Keratinocyte (primary cell): ENCODE results near the gene MOB2. TPM values are rescaled to one million over a fixed set of nuclear protein-coding genes. Genes with fewer than 3 reads are reported as not detected.
A peak's percentile ranks its signal among the peaks of the same experiment; 100 is the strongest.

Experiments used
- DNase-seq: peaks from one replicate; pipeline ENCODE4 v3.0.0-alpha.2; 2011; ENCODE audit warnings: low read depth, missing footprints, low spot score
- FAIRE-seq: peaks from 2 replicates; lab custom pipeline; 2011; peaks lifted over from hg19 to GRCh38; lab: Jason Lieb, UNC
- H2AFZ ChIP-seq: 2 replicates; pipeline ENCODE4 v1.6.0; 2012; ENCODE audit warnings: low read length, control low read depth, inconsistent platforms; ENCODE audit not compliant: control insufficient read depth
- H3K27ac ChIP-seq: 2 replicates; pipeline ENCODE4 v1.5.1; 2011; ENCODE audit warnings: low read length; ENCODE audit not compliant: control insufficient read depth, insufficient read depth
- H3K27me3 ChIP-seq: 3 replicates; pipeline ENCODE4 v1.6.0; 2011; ENCODE audit warnings: low read length; ENCODE audit not compliant: control insufficient read depth, insufficient read depth; ENCODE audit errors: extremely low read depth
- H3K36me3 ChIP-seq, 2 experiments: 2 replicates in 1 of 2; 3 replicates in 1 of 2; pipeline ENCODE4 v1.5.1; 2011; ENCODE audit warnings: low read length in 2 of 2, mild to moderate bottlenecking in 1 of 2; ENCODE audit not compliant: control insufficient read depth in 2 of 2, insufficient read depth in 2 of 2; ENCODE audit errors: extremely low read depth in 1 of 2
- H3K4me1 ChIP-seq: 3 replicates; pipeline ENCODE4 v1.5.1; 2011; ENCODE audit warnings: low read length; ENCODE audit not compliant: control insufficient read depth, insufficient read depth; ENCODE audit errors: extremely low read depth
- H3K4me2 ChIP-seq: 3 replicates; pipeline ENCODE4 v1.6.0; 2011; ENCODE audit warnings: low read depth, low read length; ENCODE audit not compliant: control insufficient read depth, insufficient read depth; ENCODE audit errors: extremely low read depth
- H3K4me3 ChIP-seq, 3 experiments: fragments of 200-600 bp in 1 of 3; sonication (generic) in 1 of 3; 2 replicates in 2 of 3; 3 replicates in 1 of 3; pipeline ENCODE4 v1.5.1; 2011 to 2016; ENCODE audit warnings: low read length in 3 of 3, mild to moderate bottlenecking in 3 of 3, control low read depth in 2 of 3, inconsistent platforms in 1 of 3, low read depth in 1 of 3, mixed read lengths in 1 of 3, mixed run types in 1 of 3, moderate library complexity in 1 of 3; ENCODE audit not compliant: control insufficient read depth in 2 of 3, insufficient read depth in 2 of 3; ENCODE audit errors: extremely low read depth in 1 of 3
- H3K79me2 ChIP-seq: 2 replicates; pipeline ENCODE4 v1.6.0; 2012; ENCODE audit warnings: low read length; ENCODE audit not compliant: control insufficient read depth, insufficient read depth
- H3K9ac ChIP-seq: 3 replicates; pipeline ENCODE4 v1.6.0; 2011; ENCODE audit warnings: low read length; ENCODE audit not compliant: control insufficient read depth, insufficient read depth; ENCODE audit errors: extremely low read depth
- H3K9me1 ChIP-seq: 3 replicates; pipeline ENCODE4 v1.6.0; 2011; ENCODE audit warnings: low read length; ENCODE audit not compliant: control insufficient read depth, insufficient read depth; ENCODE audit errors: extremely low read depth
- H3K9me3 ChIP-seq: 2 replicates; pipeline ENCODE4 v1.5.1; 2012; ENCODE audit warnings: low read depth, low read length; ENCODE audit not compliant: control insufficient read depth
- H4K20me1 ChIP-seq: 3 replicates; pipeline ENCODE4 v1.6.0; 2011; ENCODE audit warnings: low read length; ENCODE audit not compliant: control insufficient read depth, insufficient read depth; ENCODE audit errors: extremely low read depth
- CTCF ChIP-seq, 3 experiments: IDR thresholded peaks in 1 of 3; conservative IDR thresholded peaks in 1 of 3; optimal IDR thresholded peaks in 1 of 3; 2 replicates in 2 of 3; 3 replicates in 1 of 3; pipeline versions ENCODE3 to v1.5.1; 2011; ENCODE audit warnings: low read length in 3 of 3, mild to moderate bottlenecking in 3 of 3, moderate library complexity in 2 of 3, control low read depth in 1 of 3, inconsistent platforms in 1 of 3; ENCODE audit not compliant: insufficient read depth in 2 of 3; ENCODE audit errors: extremely low read depth in 1 of 3
- EZH2 ChIP-seq: IDR thresholded peaks from one replicate; pipeline ENCODE4 v1.6.1; 2012; ENCODE audit warnings: inconsistent platforms, mild to moderate bottlenecking, low read length, moderate library complexity
- dilution Hi-C: fragments of 300-500 bp; cut with MboI; formaldehyde crosslinking; loops from one replicate; pipeline ENCODE4 v1.7.0; 2020; ENCODE audit warnings: low sequenced_read_pairs; ENCODE audit not compliant: extremely low pct_ligation_motif_present
- polyA plus RNA-seq, 5 experiments: library from polyadenylated mRNA; depleted of rRNA in 3 of 5; stranded (reverse) in 3 of 5; stranded (forward) in 1 of 5; unstranded in 1 of 5; fragments of >200 nt; gene quantifications; 1 replicate in 1 of 5; 2 replicates in 3 of 5; 3 replicates in 1 of 5; pipeline versions ENCODE4 v1.2.1 to v1.2.3, GENCODE V29; 2011 to 2012; ENCODE audit warnings: missing spikeins in 2 of 5, low read depth in 1 of 5, low replicate concordance in 1 of 5

Gene MOB2
- polyA plus RNA-seq, 1 donor (not counting 4 experiments of a cell fraction or from before 2014, with no cell fraction given): 37.7 TPM

DNA sequence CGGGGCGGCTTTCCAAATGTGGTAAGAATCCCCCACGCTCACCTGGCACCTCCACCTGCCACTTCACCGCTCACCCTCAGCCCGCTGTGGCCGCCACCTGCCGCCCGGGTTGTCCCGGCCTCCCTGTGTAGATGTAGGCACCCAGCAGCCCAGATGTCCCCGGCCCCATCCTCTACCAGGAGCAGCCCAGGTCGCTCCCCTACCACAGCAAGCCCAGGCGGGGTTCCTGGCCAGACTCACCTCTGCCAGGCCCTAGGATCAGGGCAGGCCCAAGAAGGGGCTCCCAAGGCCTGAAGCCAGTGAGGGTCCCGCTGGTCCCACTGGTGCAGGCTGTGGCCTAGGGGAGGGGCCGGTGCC lies 27.4 kb downstream of the MOB2 start:
- no peak overlapping the region for H3K9ac ChIP-seq
- dilution Hi-C loops: no loop called here
- no peaks in the 10 kb centered on the region for H3K36me3 ChIP-seq
- peaks cover 5% of the 10 kb centered on the region for H3K27me3 ChIP-seq
- no peaks in the 10 kb centered on the region for H4K20me1 ChIP-seq
- no peak overlapping the region for H2AFZ ChIP-seq
- TF ChIP-seq CTCF (optimal IDR thresholded peaks at IDR 0.05 in 1 of 3, IDR thresholded peaks at IDR 0.05 in 1 of 3, conservative IDR thresholded peaks at IDR 0.05 in 1 of 3; ENCODE audit: extremely low read depth in 1 of 3, insufficient read depth in 2 of 3, low read length in 3 of 3): no peak
- no peak for TF ChIP-seq EZH2
- H3K4me2 ChIP-seq: no peak overlapping the region
- no peak overlapping the region for H3K4me3 ChIP-seq
- H3K4me1 ChIP-seq: no peaks in the 10 kb centered on the region
- H3K27ac ChIP-seq: no peak overlapping the region
- no peaks in the 10 kb centered on the region for H3K9me1 ChIP-seq
- FAIRE-seq: no peak
- DNase-seq: no peak
- H3K79me2 ChIP-seq: no peaks in the 10 kb centered on the region
- H3K9me3 ChIP-seq: no peaks in the 10 kb centered on the region

DNA sequence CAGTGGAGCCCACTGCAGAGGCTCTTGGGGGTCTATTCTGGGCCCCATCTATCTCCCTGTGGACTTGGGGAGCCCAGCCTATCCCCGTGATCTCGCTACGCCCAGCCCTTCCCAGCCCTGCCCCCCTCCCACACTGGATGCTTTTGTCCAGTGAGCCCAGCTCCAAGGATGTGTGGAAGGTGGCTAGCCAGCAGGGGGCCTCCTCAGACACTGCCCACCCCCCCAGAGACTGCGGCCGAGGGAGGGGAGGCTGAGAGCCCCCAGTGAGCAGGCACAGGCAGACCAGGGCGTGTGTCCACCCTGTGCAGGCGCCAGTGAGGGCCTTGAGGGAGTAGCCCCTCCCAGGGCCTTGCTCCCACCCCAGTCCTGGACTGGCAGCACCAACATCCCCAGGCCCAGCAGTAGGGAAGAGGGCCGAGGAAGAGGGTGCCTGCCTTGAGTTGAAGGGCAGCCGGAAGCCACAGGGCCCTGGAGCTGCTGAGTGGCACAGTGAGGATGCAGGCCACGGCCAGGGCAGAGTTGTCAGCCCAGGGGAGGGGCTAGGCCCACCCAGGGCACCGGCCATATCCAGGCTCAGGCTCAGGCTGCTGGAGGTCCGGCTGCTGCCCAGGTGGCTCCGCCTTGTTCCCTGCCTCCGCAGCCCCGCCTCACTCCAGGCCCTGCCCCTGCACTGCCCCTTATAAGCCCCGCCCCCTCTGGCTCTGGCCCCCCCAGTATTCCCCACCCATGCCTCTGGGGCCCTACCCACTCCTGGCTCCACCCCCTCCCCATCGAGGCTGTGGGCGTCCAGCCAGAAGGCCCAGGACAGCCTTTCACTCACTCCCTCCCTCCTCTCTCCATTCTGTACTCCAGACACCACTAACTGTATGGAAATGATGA lies 28.0 kb downstream of the MOB2 start:
- no peak overlapping the region for H3K4me2 ChIP-seq
- H3K27me3 ChIP-seq: peaks cover 8% of the 10 kb centered on the region
- H3K9me1 ChIP-seq: no peaks in the 10 kb centered on the region
- no peak overlapping the region for H3K27ac ChIP-seq
- no peak overlapping the region for H3K9ac ChIP-seq
- DNase-seq (no peak), FAIRE-seq (no peak)
- H3K79me2 ChIP-seq: no peaks in the 10 kb centered on the region
- no peaks in the 10 kb centered on the region for H3K4me1 ChIP-seq
- peak in 2 of 3 experiments; percentile 36 to 53 for TF ChIP-seq CTCF (optimal IDR thresholded peaks at IDR 0.05 in 1 of 3, IDR thresholded peaks at IDR 0.05 in 1 of 3, conservative IDR thresholded peaks at IDR 0.05 in 1 of 3; ENCODE audit: extremely low read depth in 1 of 3, insufficient read depth in 2 of 3, low read length in 3 of 3)
- TF ChIP-seq EZH2: no peak
- H3K9me3 ChIP-seq: no peaks in the 10 kb centered on the region
- dilution Hi-C loops: no loop called here
- no peak overlapping the region for H3K4me3 ChIP-seq
- no peaks in the 10 kb centered on the region for H3K36me3 ChIP-seq
- no peaks in the 10 kb centered on the region for H4K20me1 ChIP-seq
- no peak overlapping the region for H2AFZ ChIP-seq
